PC-9 (cell line): Measurements from ENCODE around the gene NCK2. TPM values are rescaled to one million over a fixed set of nuclear protein-coding genes. Genes with fewer than 3 reads are reported as not detected.

Experiments used
- BruUV-seq: library from RNA; stranded (reverse); fragments of 400-500 nt; replicated peaks from 2 replicates; lab custom pipeline; 2021; lab: Mats Ljungman, UMichigan
- CTCF ChIA-PET: fragments of 300-600 bp; sonication (Branson Sonifier 250); formaldehyde crosslinking; loops from one replicate; lab custom pipeline; 2022; ENCODE audit warnings: antibody characterized with exemption; lab: Charles Lee
- POLR2A ChIA-PET: fragments of 300-600 bp; sonication (Branson Sonifier 250); formaldehyde crosslinking; loops from one replicate; lab custom pipeline; 2022; ENCODE audit warnings: antibody characterized with exemption; ENCODE audit not compliant: unreplicated experiment; lab: Charles Lee
- DNase-seq, 2 experiments: peaks; one replicate each; pipeline versions ENCODE4 v3.0.0 to v3.0.0-alpha.2; 2015 to 2022; ENCODE audit warnings: mixed read lengths in 1 of 2
- H2AFZ ChIP-seq: fragments of 200-600 bp; sonication (generic); 2 replicates; pipeline ENCODE4 v1.8.1; 2017; ENCODE audit warnings: antibody characterized with exemption
- H3F3A ChIP-seq: fragments of 200-600 bp; sonication (generic); 2 replicates; pipeline ENCODE4 v1.8.1; 2017; ENCODE audit warnings: antibody characterized with exemption, mild to moderate bottlenecking, low read depth; ENCODE audit not compliant: insufficient read depth
- H3K27ac ChIP-seq: fragments of 200-600 bp; sonication (generic); 2 replicates; pipeline ENCODE4 v1.6.1; 2016; ENCODE audit warnings: mixed run types
- H3K27me3 ChIP-seq: fragments of 200-600 bp; sonication (generic); 2 replicates; pipeline ENCODE4 v1.6.1; 2016; ENCODE audit warnings: low read depth, mixed run types; ENCODE audit not compliant: insufficient read depth
- H3K36me3 ChIP-seq: fragments of 200-600 bp; sonication (generic); 2 replicates; pipeline ENCODE4 v1.6.1; 2016; ENCODE audit warnings: low read depth, mixed run types
- H3K4me1 ChIP-seq: fragments of 200-600 bp; sonication (generic); replicated peaks from 2 replicates; pipeline ENCODE4 v1.6.1; 2016; ENCODE audit warnings: mixed run types; ENCODE audit not compliant: insufficient read depth
- H3K4me2 ChIP-seq: fragments of 200-600 bp; sonication (generic); 2 replicates; pipeline ENCODE4 v1.6.1; 2017; ENCODE audit warnings: mixed run types
- H3K4me3 ChIP-seq: fragments of 200-600 bp; sonication (generic); 2 replicates; pipeline ENCODE4 v1.6.1; 2016; ENCODE audit warnings: mixed run types
- H3K79me2 ChIP-seq: fragments of 200-600 bp; sonication (generic); 2 replicates; pipeline ENCODE4 v1.6.1; 2017; ENCODE audit warnings: low read depth, mixed run types
- H3K9me2 ChIP-seq: fragments of 200-600 bp; sonication (generic); 2 replicates; pipeline ENCODE4 v1.8.1; 2017; ENCODE audit warnings: mild to moderate bottlenecking; ENCODE audit not compliant: insufficient read depth
- H3K9me3 ChIP-seq: fragments of 200-600 bp; sonication (generic); 2 replicates; pipeline ENCODE4 v1.8.1; 2016; ENCODE audit warnings: low read depth; ENCODE audit not compliant: insufficient read depth
- H4K20me1 ChIP-seq: fragments of 200-600 bp; sonication (generic); 2 replicates; pipeline ENCODE4 v1.8.1; 2017; ENCODE audit not compliant: insufficient read depth
- EZH2 ChIP-seq: fragments of 200-600 bp; sonication (generic); IDR thresholded peaks from 2 replicates; pipeline ENCODE4 v1.8.0; 2017; ENCODE audit warnings: antibody characterized with exemption, low read depth
- intact Hi-C: fragments of 100-400 bp; cut with micrococcal nuclease; formaldehyde crosslinking; loops from one replicate; pipeline ENCODE4 v1.10.0; 2022; ENCODE audit not compliant: unreplicated experiment
- total RNA-seq: library from RNA; stranded (reverse); gene quantifications from 2 replicates; pipeline ENCODE4 v1.2.3, GENCODE V29; 2021
- TF ChIP-seq, protein P1 (sequence below): fragments of 200-600 bp; sonication (generic); conservative IDR thresholded peaks from 2 replicates; pipeline ENCODE4 v1.6.1; 2017; ENCODE audit warnings: mixed run types, antibody characterized with exemption, mild to moderate bottlenecking, moderate library complexity

The NCK2 gene
- total RNA-seq, 1 experiment from 2014 or later: 26.0 TPM

DNA sequence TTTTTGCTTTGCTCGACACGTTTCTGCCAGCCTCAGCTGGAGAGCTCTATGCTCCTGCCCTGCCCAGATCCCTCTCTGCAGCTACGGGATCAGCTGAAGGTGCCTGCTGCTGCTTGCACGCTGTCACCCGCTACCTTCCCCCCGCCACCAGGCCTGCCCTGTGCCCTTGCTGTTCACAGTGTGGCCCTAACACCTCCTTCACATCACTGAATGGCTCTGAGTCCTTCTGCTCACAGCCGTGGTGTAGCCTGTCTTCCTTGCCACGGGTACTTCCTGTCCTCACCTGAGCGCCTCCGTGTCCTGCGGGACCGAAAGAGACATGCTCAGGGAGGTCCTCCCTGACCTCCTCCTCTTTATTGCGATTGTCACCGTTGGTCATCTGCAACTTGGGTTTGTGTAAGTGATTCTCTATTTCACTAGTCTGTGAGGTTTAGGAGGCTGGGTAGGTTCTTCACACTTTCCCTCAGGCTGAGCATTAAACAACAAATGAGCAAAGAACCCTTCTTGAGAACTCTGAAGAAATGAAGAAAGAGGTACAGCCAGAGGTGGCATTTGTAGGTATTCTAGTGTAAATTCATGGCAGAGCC is 127.5 kb downstream of the NCK2 start:
- H3K4me1 ChIP-seq: 0 out of 2 replicates have a peak, but pooled peaks cover 6% of the 10 kb centered on the region
- intact Hi-C loops: no loop called here
- ChIA-PET CTCF (no interaction called here), POLR2A (no interaction called here)
- no peak for DNase-seq
- no peaks in the 10 kb centered on the region for H3K36me3 ChIP-seq
- no peak overlapping the region for H2AFZ ChIP-seq
- no peaks in the 10 kb centered on the region for H3K9me3 ChIP-seq
- H4K20me1 ChIP-seq: no peaks in the 10 kb centered on the region
- no peak overlapping the region for H3K27ac ChIP-seq
- no peaks in the 10 kb centered on the region for H3K27me3 ChIP-seq
- H3K4me3 ChIP-seq: no peak overlapping the region
- H3F3A ChIP-seq: no peaks in the 10 kb centered on the region
- no peak overlapping the region for H3K4me2 ChIP-seq
- H3K79me2 ChIP-seq: no peaks in the 10 kb centered on the region
- H3K9me2 ChIP-seq: no peaks in the 10 kb centered on the region
- TF ChIP-seq, protein P1, sequence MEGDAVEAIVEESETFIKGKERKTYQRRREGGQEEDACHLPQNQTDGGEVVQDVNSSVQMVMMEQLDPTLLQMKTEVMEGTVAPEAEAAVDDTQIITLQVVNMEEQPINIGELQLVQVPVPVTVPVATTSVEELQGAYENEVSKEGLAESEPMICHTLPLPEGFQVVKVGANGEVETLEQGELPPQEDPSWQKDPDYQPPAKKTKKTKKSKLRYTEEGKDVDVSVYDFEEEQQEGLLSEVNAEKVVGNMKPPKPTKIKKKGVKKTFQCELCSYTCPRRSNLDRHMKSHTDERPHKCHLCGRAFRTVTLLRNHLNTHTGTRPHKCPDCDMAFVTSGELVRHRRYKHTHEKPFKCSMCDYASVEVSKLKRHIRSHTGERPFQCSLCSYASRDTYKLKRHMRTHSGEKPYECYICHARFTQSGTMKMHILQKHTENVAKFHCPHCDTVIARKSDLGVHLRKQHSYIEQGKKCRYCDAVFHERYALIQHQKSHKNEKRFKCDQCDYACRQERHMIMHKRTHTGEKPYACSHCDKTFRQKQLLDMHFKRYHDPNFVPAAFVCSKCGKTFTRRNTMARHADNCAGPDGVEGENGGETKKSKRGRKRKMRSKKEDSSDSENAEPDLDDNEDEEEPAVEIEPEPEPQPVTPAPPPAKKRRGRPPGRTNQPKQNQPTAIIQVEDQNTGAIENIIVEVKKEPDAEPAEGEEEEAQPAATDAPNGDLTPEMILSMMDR: no peak
- TF ChIP-seq EZH2: no peak
- BruUV-seq: no TSS peak

DNA sequence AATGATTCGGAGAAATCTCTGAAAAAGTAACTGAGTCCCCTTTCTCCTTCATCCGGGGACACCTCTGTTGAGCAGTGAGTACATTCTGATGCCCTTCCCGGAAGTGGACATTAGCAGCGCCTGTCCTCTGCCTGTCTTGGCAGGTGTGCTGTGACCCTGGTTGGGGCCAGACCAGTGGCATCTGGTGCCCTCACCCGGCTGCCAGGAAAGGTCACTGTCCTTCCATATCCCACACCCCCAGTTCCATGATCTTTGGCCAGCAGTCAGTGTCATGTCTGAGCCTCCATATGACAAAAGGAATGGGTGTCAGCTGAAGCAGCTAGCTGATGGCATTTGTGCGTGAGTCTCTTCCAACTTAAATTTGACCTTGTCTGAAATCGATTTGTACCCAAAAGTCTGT is 128.1 kb downstream of the NCK2 start:
- DNase-seq: no peak
- Histone ChIP-seq H3F3A (no peaks in the 10 kb centered on the region), H3K9me2 (no peaks in the 10 kb centered on the region), H3K27ac (no peak overlapping the region), H3K4me1 (0 out of 2 replicates have a peak, but pooled peaks cover 6% of the 10 kb centered on the region), H3K9me3 (no peaks in the 10 kb centered on the region), H3K4me3 (no peak overlapping the region), H3K27me3 (no peaks in the 10 kb centered on the region), H3K36me3 (no peaks in the 10 kb centered on the region), H2AFZ (no peak overlapping the region), H3K4me2 (no peak overlapping the region), H3K79me2 (no peaks in the 10 kb centered on the region), H4K20me1 (no peaks in the 10 kb centered on the region)
- BruUV-seq: no TSS peak
- intact Hi-C loops: no loop called here
- TF ChIP-seq EZH2: no peak
- TF ChIP-seq, protein P1: no peak
- CTCF ChIA-PET: no interaction called here
- POLR2A ChIA-PET: no interaction called here

DNA sequence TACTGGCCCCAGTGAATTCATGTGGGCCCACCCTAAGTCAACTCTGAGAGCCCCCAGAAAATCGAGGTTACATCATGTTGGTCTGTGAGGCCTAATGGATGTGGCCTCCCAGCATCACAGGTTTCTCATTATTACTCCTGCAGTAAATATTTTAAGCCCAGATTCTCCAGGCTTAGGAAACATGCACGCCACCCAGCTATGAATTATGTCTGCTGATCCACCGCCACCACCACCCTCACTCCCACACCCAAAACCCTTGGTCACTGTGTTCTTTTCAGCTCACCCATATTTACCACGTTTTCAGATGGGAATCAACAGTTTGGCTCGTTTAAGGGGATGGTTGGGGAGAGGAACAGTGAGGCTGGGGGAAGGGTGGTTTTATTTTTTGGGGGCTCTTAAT is 128.6 kb downstream of the NCK2 start:
- Histone ChIP-seq H3K9me2 (no peaks in the 10 kb centered on the region), H3K36me3 (no peaks in the 10 kb centered on the region), H3F3A (no peaks in the 10 kb centered on the region), H3K27ac (no peak overlapping the region), H3K79me2 (no peaks in the 10 kb centered on the region), H3K4me2 (no peak overlapping the region), H2AFZ (no peak overlapping the region), H3K4me3 (no peak overlapping the region), H3K9me3 (no peaks in the 10 kb centered on the region), H4K20me1 (no peaks in the 10 kb centered on the region), H3K27me3 (no peaks in the 10 kb centered on the region), H3K4me1 (0 out of 2 replicates have a peak, but pooled peaks cover 6% of the 10 kb centered on the region)
- CTCF ChIA-PET: no interaction called here
- no peak for TF ChIP-seq EZH2
- TF ChIP-seq, protein P1: no peak
- intact Hi-C loops: no loop called here
- DNase-seq: no peak
- POLR2A ChIA-PET: no interaction called here
- no TSS peak for BruUV-seq
